Right lobe of liver (tissue), 4 donors: Measurements from ENCODE around the gene PGAM2.

Experiments used
- CTCF ChIP-seq, 4 donors: fragments of 200-600 bp in 3 of 4; fragments of 450-650 bp in 1 of 4; IDR thresholded peaks; one replicate each; pipeline versions ENCODE4 v1.5.1 to v1.8.0; 2016 to 2022; ENCODE audit warnings: antibody characterized with exemption in 4 of 4, mild to moderate bottlenecking in 2 of 4
- POLR2A ChIP-seq: fragments of 450-650 bp; IDR thresholded peaks from one replicate; pipeline ENCODE4 v1.6.1; 2017; ENCODE audit warnings: antibody characterized with exemption, mild to moderate bottlenecking
- donor health status: DM: no; HTN: no; CAD: no.
- donor health status: DM: no; HTN: no; CAD: no.
- donor health status: DM: no; HTN: yes; CAD: no.

GRCh38 chr7:44093102-44093641 is 27.8 kb upstream of the PGAM2 start:
- TF ChIP-seq CTCF (IDR thresholded peaks at IDR 0.05) (no peak), POLR2A (no peak)
